PC-9 (cell line): ENCODE measurements around the gene C4orf17.

ENCODE experiments used
- CTCF ChIP-seq: fragments of 200-600 bp; sonication (generic); conservative IDR thresholded peaks from 2 replicates; pipeline ENCODE4 v1.6.1; 2017; ENCODE audit warnings: mixed run types, antibody characterized with exemption, mild to moderate bottlenecking, moderate library complexity
- EZH2 ChIP-seq: fragments of 200-600 bp; sonication (generic); IDR thresholded peaks from 2 replicates; pipeline ENCODE4 v1.8.0; 2017; ENCODE audit warnings: antibody characterized with exemption, low read depth

GRCh38 chr4:99552872-99553271 is 42.1 kb downstream of the C4orf17 start:
- no peak for TF ChIP-seq CTCF
- TF ChIP-seq EZH2: no peak
